ENCODE data around the gene DMRT2.
A peak's percentile ranks its signal among the peaks of the same experiment; 100 is the strongest.

Gene DMRT2

DNA sequence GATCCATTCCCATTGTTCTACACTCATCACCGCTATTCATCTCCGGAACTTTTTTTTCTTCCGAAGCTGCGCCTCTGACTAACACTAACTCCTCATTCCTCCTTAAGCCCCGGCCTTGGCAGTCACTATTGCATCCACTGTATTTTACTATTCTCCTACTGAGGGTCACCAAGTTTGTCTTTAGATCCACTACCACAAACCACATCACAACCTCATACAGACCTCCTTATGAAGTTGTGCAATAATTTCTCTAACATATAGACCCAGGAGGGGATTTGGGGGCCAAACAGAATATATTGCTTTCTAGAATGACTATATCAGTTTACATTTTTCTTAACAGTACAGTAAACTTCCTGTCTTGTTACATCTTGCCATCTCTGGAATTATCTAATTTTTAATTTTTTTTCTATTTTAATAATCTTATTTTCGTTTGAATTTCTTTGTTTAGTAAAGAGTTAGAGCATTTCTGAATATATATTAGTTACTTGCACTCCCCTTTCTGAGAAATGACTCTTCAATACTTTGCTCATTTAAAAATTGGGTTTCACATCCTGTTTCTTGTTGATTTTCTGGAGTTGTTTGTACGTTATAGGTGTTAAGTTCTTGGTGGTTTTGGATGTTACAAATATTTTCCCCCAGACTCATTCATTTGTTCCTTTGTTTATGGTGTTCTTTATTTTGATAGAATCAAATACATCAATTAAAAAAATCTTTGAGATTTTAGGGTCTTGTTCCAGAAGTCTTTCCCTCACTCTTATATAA is 37.1 kb downstream of the DMRT2 start:
- Histone ChIP-seq H3K4me1 (no peaks in the 10 kb centered on the region), H3K36me3 (replicated peaks) (no peaks in the 10 kb centered on the region), H3K9me3 (no peaks in the 10 kb centered on the region), H3K27me3 (ENCODE audit: low read depth) (no peaks in the 10 kb centered on the region), H3K4me3 (no peak overlapping the region)
- no peak for DNase-seq (ENCODE audit: low spot score in 2 of 2)
- in situ Hi-C loops (cut with MboI; ENCODE audit: low sequenced_read_pairs), result no loop called here

GRCh38 chr9:1094749-1095148 is 44.6 kb downstream of the DMRT2 start:
- in situ Hi-C loops (cut with MboI; ENCODE audit: low sequenced_read_pairs), result no loop called here
- Histone ChIP-seq H3K4me3 (no peak overlapping the region), H3K36me3 (replicated peaks) (no peaks in the 10 kb centered on the region), H3K4me1 (no peaks in the 10 kb centered on the region), H3K9me3 (no peaks in the 10 kb centered on the region), H3K27me3 (ENCODE audit: low read depth) (no peaks in the 10 kb centered on the region)
- DNase-seq (ENCODE audit: low spot score in 2 of 2), result no peak

- in situ Hi-C loops (cut with MboI; ENCODE audit: low sequenced_read_pairs), result no loop called here
- no peaks in the 10 kb centered on the region for H3K4me1 ChIP-seq
- no peaks in the 10 kb centered on the region for H3K27me3 ChIP-seq (ENCODE audit: low read depth)
- no peaks in the 10 kb centered on the region for H3K9me3 ChIP-seq
- no peak for DNase-seq (ENCODE audit: low spot score in 2 of 2)
- H3K36me3 ChIP-seq (replicated peaks), result no peaks in the 10 kb centered on the region
- no peak overlapping the region for H3K4me3 ChIP-seq
Observed at GRCh38 chr9:1096155-1096964, 46.2 kb downstream of the DMRT2 start.

DNA sequence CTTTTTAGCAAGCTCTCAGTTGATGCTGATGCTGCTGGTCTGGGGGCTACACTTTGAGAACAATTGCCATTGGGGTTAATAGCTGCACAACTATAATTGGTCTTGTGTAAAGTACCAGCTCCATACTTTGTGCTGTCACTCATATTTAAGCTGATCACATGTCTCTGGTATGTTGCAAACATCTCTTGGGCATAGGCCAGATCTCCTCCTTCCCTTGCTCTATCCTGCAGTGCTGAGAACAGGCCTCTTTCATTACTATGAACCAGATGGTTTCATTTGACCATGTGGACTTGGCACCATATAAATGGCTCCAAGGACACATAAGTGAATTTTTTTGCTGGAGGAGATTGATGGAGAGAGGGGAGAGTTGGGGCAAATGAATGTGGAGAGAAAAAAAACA is 48.4 kb downstream of the DMRT2 start:
- in situ Hi-C loops (cut with MboI; ENCODE audit: low sequenced_read_pairs), result no loop called here
- no peak overlapping the region for H3K4me3 ChIP-seq
- H3K9me3 ChIP-seq, result no peaks in the 10 kb centered on the region
- H3K36me3 ChIP-seq (replicated peaks), result no peaks in the 10 kb centered on the region
- H3K27me3 ChIP-seq (ENCODE audit: low read depth), result no peaks in the 10 kb centered on the region
- DNase-seq (ENCODE audit: low spot score in 2 of 2), result no peak
- no peaks in the 10 kb centered on the region for H3K4me1 ChIP-seq

DNA sequence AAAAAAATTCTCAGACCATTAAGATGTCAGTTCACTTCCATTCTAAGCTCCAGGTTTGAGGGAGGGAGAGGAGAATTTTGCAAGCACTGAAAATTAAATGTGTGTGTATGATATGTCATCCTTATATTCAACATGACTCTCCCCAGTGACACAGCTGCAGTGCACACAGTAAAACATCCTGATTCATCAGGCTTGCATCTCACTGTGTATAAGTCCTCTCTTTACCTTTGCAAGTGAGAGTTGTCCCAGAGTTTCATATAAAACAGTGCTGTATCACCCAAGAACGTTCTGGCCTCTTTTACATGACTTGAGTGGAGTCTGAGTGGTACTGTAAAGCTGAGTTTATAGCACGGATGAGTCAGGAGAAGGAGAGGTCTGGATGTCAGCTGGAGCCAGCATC is 50.0 kb downstream of the DMRT2 start:
- Histone ChIP-seq H3K36me3 (replicated peaks) (no peaks in the 10 kb centered on the region), H3K27me3 (ENCODE audit: low read depth) (no peaks in the 10 kb centered on the region), H3K4me1 (no peaks in the 10 kb centered on the region), H3K9me3 (no peaks in the 10 kb centered on the region), H3K4me3 (no peak overlapping the region)
- DNase-seq (ENCODE audit: low spot score in 2 of 2), result no peak
- in situ Hi-C loops (cut with MboI; ENCODE audit: low sequenced_read_pairs), result no loop called here

GRCh38 chr9:1100945-1101344 is 50.8 kb downstream of the DMRT2 start:
- DNase-seq (ENCODE audit: low spot score in 2 of 2), result peak in 1 of 2 experiments; percentile 45
- H3K9me3 ChIP-seq, result no peaks in the 10 kb centered on the region

GRCh38 chr9:1101846-1102641 is 51.9 kb downstream of the DMRT2 start:
- Histone ChIP-seq H3K4me1 (no peaks in the 10 kb centered on the region), H3K4me3 (no peak overlapping the region), H3K27me3 (ENCODE audit: low read depth) (no peaks in the 10 kb centered on the region), H3K9me3 (no peaks in the 10 kb centered on the region), H3K36me3 (replicated peaks) (no peaks in the 10 kb centered on the region)
- DNase-seq (ENCODE audit: low spot score in 2 of 2), result no peak
- in situ Hi-C loops (cut with MboI; ENCODE audit: low sequenced_read_pairs), result no loop called here

More at GRCh38 chr9:1100945-1101344, 50.8 kb downstream of the DMRT2 start:
- no peak overlapping the region for H3K4me3 ChIP-seq
- no peaks in the 10 kb centered on the region for H3K4me1 ChIP-seq
- in situ Hi-C loops (cut with MboI; ENCODE audit: low sequenced_read_pairs), result no loop called here
- no peaks in the 10 kb centered on the region for H3K27me3 ChIP-seq (ENCODE audit: low read depth)
- H3K36me3 ChIP-seq (replicated peaks), result no peaks in the 10 kb centered on the region

DNA sequence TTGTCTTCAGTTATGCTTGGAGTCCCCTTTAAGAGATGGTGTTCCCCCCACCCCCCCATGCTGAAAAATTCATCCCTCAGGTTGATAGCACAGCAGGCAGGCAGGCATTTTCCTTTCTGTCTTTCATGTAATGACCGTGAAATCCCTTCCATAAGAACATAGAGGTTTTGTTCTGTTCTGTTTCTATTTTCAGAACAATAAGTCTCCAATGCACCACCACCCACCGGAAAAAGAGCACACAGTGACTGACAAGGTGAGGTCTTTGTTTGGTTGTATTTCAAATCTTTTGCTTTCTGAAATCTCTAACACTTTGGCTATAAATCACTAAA is 52.4 kb downstream of the DMRT2 start:
- no peaks in the 10 kb centered on the region for H3K27me3 ChIP-seq (ENCODE audit: low read depth)
- no peaks in the 10 kb centered on the region for H3K36me3 ChIP-seq (replicated peaks)
- H3K4me1 ChIP-seq, result no peaks in the 10 kb centered on the region
- H3K4me3 ChIP-seq, result no peak overlapping the region
- DNase-seq (ENCODE audit: low spot score in 2 of 2), result no peak
- in situ Hi-C loops (cut with MboI; ENCODE audit: low sequenced_read_pairs), result no loop called here
- no peaks in the 10 kb centered on the region for H3K9me3 ChIP-seq
